Measurements from ENCODE around the gene FOXA1. TPM values are rescaled to one million over a fixed set of nuclear protein-coding genes. Genes with fewer than 3 reads are reported as not detected.

Gene FOXA1
- total RNA-seq, 4 donors from 2014 or later, result not detected

DNA sequence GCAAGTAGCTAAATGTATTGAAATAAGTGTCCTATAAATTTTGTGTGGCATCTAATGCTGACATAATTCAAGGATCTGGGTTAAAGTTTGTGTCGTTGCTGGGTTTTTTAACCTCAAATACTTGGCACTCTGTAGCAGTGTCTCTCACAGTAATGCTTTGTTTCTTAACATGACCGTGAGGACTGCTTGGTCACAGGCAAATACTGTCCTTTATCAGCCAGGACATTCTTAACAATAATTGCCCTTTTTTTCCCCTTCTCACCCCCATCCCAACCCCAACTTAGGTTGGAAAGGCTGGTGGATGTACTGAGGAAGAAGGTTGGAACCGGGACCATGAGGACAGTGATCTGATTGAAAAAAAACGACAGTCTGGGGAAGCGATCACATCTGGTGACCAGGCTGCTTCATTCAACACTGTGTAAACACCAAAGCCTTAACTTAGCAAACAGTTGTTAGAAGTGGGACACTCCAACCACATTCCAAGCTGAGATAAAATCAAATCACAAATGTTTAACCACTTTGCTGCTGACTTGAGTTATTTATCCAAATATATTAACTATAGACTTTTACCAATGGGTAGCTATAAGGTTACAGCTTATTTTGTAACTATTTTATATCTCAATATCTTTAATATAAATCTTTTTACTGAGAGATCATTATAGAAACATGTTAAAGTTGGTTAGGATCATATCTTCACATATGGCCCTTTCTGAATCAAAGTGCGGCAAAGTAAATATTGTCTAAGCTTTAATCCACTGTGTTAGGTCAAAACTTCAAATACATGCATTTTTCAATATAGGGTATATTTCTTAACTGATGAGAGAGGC lies 48.2 kb downstream of the FOXA1 start:
- TF ChIP-seq POLR2A (IDR thresholded peaks at IDR 0.05) (no peak), EP300 (IDR thresholded peaks at IDR 0.05) (no peak), CTCF (IDR thresholded peaks at IDR 0.05) (no peak)
- H3K36me3 ChIP-seq, result no peaks in the 10 kb centered on the region
- WGBS, 2 donors, result 35 to 38% methylated on average over 6 of the region's 6 CpGs

GRCh38 chr14:37545174-37545573 lies 49.9 kb downstream of the FOXA1 start:
- Histone ChIP-seq H3K27me3 (no peaks in the 10 kb centered on the region), H3K27ac (no peak overlapping the region), H3K9me3 (no peaks in the 10 kb centered on the region), H3K4me3 (no peak overlapping the region), H3K4me1 (no peaks in the 10 kb centered on the region), H3K36me3 (peaks cover 0 to 5% (median 0%) of the 10 kb centered on the region in 3 donors)
- TF ChIP-seq POLR2A (IDR thresholded peaks at IDR 0.05) (no peak), CTCF (IDR thresholded peaks at IDR 0.05) (no peak), EP300 (IDR thresholded peaks at IDR 0.05) (no peak)
- DNase-seq (ENCODE audit: low spot score in 2 of 2), result no peak

More for the DNA sequence above, 48.2 kb downstream of the FOXA1 start:
- Histone ChIP-seq H3K9me3 (peaks cover 0 to 2% (median 0%) of the 10 kb centered on the region in 4 donors), H3K4me1 (no peaks in the 10 kb centered on the region), H3K27me3 (no peaks in the 10 kb centered on the region), H3K4me3 (no peak overlapping the region), H3K27ac (no peak overlapping the region)
- DNase-seq (ENCODE audit: low spot score in 2 of 2), result no peak

DNA sequence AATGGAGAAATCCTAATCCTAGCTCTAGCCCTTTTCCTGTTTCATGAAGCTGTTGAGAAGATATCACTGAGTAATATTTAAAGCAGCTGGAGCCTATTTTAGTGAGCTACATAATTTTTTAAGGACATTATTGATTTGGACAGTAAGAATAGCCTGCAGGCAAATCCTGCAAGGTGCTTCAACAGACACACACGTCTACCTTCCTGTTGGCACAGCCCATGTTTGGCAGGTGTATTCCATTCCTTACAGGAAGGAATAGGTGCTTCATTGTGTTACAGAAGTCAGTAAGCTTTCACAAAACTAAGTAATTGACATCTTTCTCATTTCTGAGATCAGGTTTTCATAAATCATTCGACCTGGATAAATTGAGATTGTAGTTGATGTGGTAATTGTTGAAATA lies 50.6 kb downstream of the FOXA1 start:
- H3K4me1 ChIP-seq, result no peaks in the 10 kb centered on the region
- no peak overlapping the region for H3K27ac ChIP-seq
- WGBS, 2 donors, result 74% methylated on average over 2 of the region's 2 CpGs
- H3K9me3 ChIP-seq, result no peaks in the 10 kb centered on the region
- H3K27me3 ChIP-seq, result no peaks in the 10 kb centered on the region
- no peak for TF ChIP-seq EP300 (IDR thresholded peaks at IDR 0.05)
- TF ChIP-seq POLR2A (IDR thresholded peaks at IDR 0.05), result no peak
- TF ChIP-seq CTCF (IDR thresholded peaks at IDR 0.05), result no peak
- peaks cover 0 to 5% (median 0%) of the 10 kb centered on the region in 3 donors for H3K36me3 ChIP-seq
- no peak overlapping the region for H3K4me3 ChIP-seq
- DNase-seq (ENCODE audit: low spot score in 2 of 2), result no peak

GRCh38 chr14:37539992-37540391 lies 55.1 kb downstream of the FOXA1 start:
- no peak for TF ChIP-seq EP300 (IDR thresholded peaks at IDR 0.05)
- TF ChIP-seq CTCF (IDR thresholded peaks at IDR 0.05), result no peak
- TF ChIP-seq POLR2A (IDR thresholded peaks at IDR 0.05), result no peak
- DNase-seq (ENCODE audit: low spot score in 2 of 2), result no peak
- Histone ChIP-seq H3K9me3 (no peaks in the 10 kb centered on the region), H3K27ac (no peak overlapping the region), H3K36me3 (peaks cover 0 to 8% (median 0%) of the 10 kb centered on the region in 3 donors), H3K4me3 (no peak overlapping the region), H3K27me3 (no peaks in the 10 kb centered on the region), H3K4me1 (no peaks in the 10 kb centered on the region)
- 87 to 93% methylated on average over 1 of the region's 1 CpG for WGBS, 2 donors

Other genes with a start within 250 kb of the FOXA1 start
- not detected for gene TTC6, start 380 bp upstream of the FOXA1 start, total RNA-seq